Cardiac fibroblast (primary cell): Measurements from ENCODE around the gene FAM20C.
"Not testable (repeated sequence)": the region's sequence is repeated elsewhere in the genome, so short reads cannot be mapped to it uniquely, and the experiment has no call there.

ENCODE experiments used
- DNase-seq, 2 donors: peaks; one replicate each; pipeline versions ENCODE4 v3.0.0 to v3.0.0-alpha.2; 2010; ENCODE audit warnings: low read depth in 2 of 2
- H3K4me3 ChIP-seq, 2 donors: replicated peaks in 1 of 2; 1 replicate in 1 of 2; 2 replicates in 1 of 2; pipeline ENCODE4 v1.5.1; 2011; ENCODE audit warnings: low read depth in 2 of 2, low read length in 2 of 2, mild to moderate bottlenecking in 2 of 2, moderate library complexity in 1 of 2
- CTCF ChIP-seq: IDR thresholded peaks from one replicate; pipeline ENCODE4 v1.5.1; 2011; ENCODE audit warnings: low read depth, mild to moderate bottlenecking, low read length, inconsistent platforms

FAM20C gene

DNA sequence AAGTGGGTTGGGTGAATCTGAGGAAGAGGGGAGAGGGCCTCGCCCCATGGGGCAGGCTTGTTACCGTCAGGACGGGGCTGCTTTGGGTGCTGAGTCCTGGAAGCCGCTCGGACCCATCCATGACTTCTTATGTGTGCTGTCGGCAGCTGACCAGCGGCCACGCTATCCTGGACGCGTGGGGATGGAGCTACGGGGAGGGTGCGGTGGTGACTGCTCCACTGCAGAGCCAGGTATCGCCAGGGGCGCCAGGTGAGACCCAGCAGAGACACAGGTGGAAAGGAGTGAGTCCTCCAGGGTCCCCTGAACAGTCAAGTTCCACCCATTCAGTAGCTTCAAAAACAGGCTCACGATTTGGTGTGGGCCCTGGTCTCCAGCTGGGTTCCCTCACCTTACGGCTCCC is 10.6 kb upstream of the FAM20C start:
- DNase-seq = no peak
- no peak overlapping the region for H3K4me3 ChIP-seq
- TF ChIP-seq CTCF = no peak

DNA sequence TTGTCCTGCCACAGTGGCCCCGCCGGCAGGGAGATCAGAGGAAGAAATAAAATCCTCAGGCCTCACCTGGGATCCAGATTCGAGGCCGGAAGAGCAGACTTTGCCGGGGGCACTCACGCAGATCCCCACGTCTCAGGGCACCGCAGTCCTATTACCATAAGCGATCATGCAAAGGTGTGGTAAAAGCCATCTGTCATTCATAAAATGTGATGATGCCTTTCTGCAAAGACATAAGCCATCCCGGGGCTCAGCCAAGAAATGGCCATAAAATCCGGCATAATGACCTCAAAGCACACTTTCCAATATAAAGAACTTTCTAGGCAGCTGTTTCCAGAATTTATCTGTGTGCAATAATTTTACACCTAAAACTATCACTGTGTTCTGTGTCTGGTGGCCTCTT is 9.9 kb upstream of the FAM20C start:
- H3K4me3 ChIP-seq, DNase-seq: not testable (repeated sequence)

DNA sequence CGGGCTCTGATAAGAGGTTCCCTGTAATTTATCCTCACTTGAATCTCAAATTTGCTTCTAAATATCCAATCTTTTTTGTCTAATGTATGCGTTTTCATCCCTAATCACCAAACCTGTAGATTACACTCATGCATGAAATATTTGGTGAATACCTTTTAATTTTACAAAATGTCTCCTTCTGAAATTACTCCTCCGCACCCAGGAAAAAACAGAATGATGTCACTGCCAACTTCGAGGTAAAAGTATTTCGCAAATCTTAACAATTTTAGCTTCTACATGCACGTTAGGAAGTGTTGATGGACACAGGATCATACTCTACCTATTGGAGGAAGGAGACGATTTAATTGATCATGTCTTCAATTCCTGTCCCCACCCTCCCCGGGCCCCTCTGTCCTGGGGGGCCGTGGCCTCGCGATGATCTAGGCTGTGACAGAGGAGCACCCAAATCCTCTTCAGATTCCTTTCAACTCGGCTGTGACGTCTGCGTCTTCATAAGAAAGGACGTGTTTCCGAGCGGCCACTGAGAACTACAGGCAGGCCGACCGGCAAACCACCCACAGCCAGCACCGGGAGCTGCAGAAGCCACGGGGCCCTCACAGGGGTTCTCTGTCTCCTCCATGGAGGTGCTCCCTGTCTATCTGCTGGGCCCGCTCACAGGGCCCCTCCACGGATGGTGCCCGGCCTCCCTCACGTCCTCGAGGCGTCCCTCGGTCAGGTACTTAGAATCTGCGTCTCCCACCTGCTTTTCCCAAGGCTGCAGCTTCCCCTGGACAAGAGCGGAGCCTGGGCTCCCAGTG is 8.7 kb upstream of the FAM20C start:
- no peak for DNase-seq
- TF ChIP-seq CTCF = no peak
- no peak overlapping the region for H3K4me3 ChIP-seq

DNA sequence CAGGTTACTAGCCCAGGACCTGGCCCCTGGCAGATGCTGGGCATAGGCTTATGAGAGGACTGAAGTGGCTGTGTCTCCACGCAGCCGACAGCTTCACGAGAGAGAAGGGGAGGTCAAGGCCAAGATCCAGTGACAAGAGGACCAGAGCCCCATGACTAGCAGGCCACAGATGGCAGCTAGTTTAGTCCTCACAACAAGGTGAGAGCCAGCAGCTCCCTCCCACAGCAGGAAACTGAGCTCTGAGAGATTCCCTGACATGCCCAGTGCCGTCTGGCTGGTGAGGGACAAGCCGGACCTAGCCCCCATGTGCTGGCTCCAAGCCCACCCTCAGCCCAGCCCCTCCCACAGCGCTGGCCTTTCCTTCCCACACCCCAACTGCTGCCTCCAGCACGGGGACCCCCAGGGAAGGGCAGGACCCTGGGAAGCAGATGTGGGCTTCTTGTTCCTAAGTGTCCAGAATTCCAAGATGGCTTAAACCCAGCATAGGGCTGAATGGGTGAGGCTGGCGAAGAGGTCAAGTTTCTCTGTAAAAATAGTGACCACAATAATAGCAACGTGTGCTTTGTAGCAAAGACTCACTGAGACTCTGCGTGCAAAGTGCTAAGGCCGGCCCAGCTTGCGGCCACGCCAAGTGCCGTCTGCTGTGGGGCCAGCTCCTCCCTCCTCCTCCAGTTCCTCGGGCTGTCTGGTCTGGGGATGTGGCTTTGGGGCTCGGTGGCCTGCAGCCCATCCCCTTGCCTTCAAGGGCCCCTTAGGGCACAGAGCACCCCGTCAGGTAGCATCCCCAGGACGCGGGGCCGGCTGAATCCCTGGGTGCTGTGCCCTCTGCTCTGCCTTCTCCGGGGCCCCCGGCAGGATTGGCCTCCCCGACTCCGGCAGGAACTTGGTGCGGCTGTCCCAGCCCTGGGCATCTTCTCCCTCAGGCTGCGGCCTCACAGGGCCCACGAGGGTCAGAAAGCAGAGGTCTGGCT is 7.8 kb upstream of the FAM20C start:
- DNase-seq = peak; percentile 23 to 29
- no peak for TF ChIP-seq CTCF
- no peak overlapping the region for H3K4me3 ChIP-seq

GRCh38 chr7:186516-187113 is 5.8 kb upstream of the FAM20C start:
- no peak for DNase-seq
- H3K4me3 ChIP-seq = no peak overlapping the region
- no peak for TF ChIP-seq CTCF

DNA sequence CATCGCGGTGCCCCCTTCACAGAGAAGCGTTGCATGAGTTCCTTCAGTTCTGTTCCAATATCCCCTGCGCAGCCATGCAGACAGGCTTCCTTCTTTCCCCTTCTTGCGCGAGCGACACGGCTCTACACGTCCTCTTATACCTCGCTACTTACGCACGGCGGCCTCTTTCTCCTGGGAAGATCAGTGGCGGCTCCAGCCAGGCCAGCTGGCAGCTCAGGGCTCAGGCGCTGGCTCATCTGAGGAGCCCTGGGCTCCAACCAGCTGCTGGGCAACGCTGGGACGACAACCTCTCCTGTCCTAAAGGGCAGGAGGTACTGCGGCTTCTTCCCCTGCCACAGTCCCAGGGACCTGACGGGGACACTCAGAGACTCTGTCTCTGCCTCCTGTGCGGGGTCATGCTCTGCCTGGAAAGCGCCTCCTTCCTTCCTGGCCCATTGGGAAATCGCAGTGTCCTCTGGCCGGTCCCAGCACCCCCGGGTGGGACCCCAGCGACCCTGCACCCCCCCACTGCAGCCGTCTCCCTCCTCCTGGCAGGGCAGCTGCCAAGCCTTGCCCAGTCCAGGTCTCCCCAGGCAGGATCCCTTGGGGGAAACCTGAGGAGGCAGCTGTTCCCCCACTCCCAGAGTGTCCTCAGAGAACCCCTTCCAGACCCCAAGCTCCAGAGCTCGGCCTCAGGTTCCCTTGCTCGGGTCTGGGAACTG is 5.0 kb upstream of the FAM20C start:
- no peak overlapping the region for H3K4me3 ChIP-seq
- no peak for DNase-seq
- TF ChIP-seq CTCF = no peak

DNA sequence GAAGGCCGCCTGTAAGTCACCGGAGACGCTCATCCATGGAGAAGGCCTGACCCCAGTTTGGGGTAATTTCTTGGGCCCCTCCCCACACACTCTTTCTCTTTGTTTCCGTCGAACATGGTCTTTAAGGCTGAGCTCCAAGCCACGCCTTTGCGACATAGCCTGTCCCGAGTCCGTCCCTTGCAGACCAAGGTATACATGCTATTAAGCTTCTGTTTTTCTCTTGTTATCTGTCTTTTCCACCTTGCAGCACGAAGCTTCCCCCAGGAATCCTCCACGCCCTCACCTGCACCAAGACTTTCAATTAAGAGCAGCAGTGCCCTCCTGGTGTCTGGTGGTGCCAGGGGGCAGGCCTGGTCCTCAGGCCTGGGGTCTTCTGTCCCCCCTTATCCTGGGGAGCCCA is 4.2 kb upstream of the FAM20C start:
- TF ChIP-seq CTCF = no peak
- no peak for DNase-seq
- H3K4me3 ChIP-seq = no peak overlapping the region
